ENCODE results near the gene IL11RA. TPM values are rescaled to one million over a fixed set of nuclear protein-coding genes. Genes with fewer than 3 reads are reported as not detected.

IL11RA gene
- total and polyA plus RNA-seq, 10 of the 15 experiments (the other 5 are each of a cell fraction or from before 2014, with no cell fraction given), result 0.32 to 5.8 (median 2.2) TPM

- no peak for TF ChIP-seq E2F8 (IDR thresholded peaks at IDR 0.05; ENCODE audit: low read depth, partially characterized antibody)
- TF ChIP-seq MYC (IDR thresholded peaks at IDR 0.05; ENCODE audit: insufficient read depth, insufficient read length, insufficient replicate concordance, low read length, severe bottlenecking), result no peak
- no peak for TF ChIP-seq CEBPB (IDR thresholded peaks at IDR 0.05; ENCODE audit: borderline replicate concordance in 1 of 2, low read depth in 2 of 2, low read length in 2 of 2)
- TF ChIP-seq RFX5 (IDR thresholded peaks at IDR 0.05; ENCODE audit: low read depth, low read length), result no peak
- no peak for TF ChIP-seq HDGF (IDR thresholded peaks at IDR 0.05)
- no peak for TF ChIP-seq MTA2 (IDR thresholded peaks at IDR 0.05; ENCODE audit: low read depth)
- TF ChIP-seq, protein P1, sequence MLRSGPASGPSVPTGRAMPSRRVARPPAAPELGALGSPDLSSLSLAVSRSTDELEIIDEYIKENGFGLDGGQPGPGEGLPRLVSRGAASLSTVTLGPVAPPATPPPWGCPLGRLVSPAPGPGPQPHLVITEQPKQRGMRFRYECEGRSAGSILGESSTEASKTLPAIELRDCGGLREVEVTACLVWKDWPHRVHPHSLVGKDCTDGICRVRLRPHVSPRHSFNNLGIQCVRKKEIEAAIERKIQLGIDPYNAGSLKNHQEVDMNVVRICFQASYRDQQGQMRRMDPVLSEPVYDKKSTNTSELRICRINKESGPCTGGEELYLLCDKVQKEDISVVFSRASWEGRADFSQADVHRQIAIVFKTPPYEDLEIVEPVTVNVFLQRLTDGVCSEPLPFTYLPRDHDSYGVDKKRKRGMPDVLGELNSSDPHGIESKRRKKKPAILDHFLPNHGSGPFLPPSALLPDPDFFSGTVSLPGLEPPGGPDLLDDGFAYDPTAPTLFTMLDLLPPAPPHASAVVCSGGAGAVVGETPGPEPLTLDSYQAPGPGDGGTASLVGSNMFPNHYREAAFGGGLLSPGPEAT (IDR thresholded peaks at IDR 0.05; ENCODE audit: low read depth), result no peak
- TF ChIP-seq CHD4 (IDR thresholded peaks at IDR 0.05), result no peak
- DNase-seq (ENCODE audit: low read depth, low spot score) (no peak), FAIRE-seq (no peak), ATAC-seq (no peak)
- POLR2A ChIA-PET, result no interaction called here
- H3K4me3 ChIP-seq, result no peak overlapping the region
- CTCF ChIA-PET, result no interaction called here
- H3K36me3 ChIP-seq (ENCODE audit: control insufficient read depth in 2 of 2, insufficient read depth in 2 of 2, low read length in 1 of 2), result peaks cover under 1 to 9% of the 10 kb centered on the region in 2 experiments; a peak in 3 of 4 replicates
- H3K27ac ChIP-seq (ENCODE audit: control insufficient read depth, insufficient read depth), result no peak overlapping the region
- H3K4me2 ChIP-seq (ENCODE audit: control insufficient read depth, insufficient read depth), result no peak overlapping the region
- H3K27me3 ChIP-seq (replicated peaks in 1 of 2; ENCODE audit: control insufficient read depth in 2 of 2, insufficient read depth in 2 of 2, low read length in 1 of 2), result no peaks in the 10 kb centered on the region
- 32% methylated on average over 6 of the region's 11 CpGs for WGBS (ENCODE audit: insufficient coverage, insufficient replicate concordance, low lambda C conversion rate, missing lambda C conversion rate)
- H3K9ac ChIP-seq (ENCODE audit: control insufficient read depth, insufficient read depth, low read length), result no peak overlapping the region
- in situ Hi-C loops (cut with MboI) (no loop called here), intact Hi-C loops (cut with micrococcal nuclease; ENCODE audit: unreplicated experiment) (no loop called here)
- no peaks in the 10 kb centered on the region for H3K9me3 ChIP-seq (replicated peaks; ENCODE audit: control insufficient read depth, insufficient read depth, low read length)
- no peak overlapping the region for H2AFZ ChIP-seq (ENCODE audit: control insufficient read depth, low read depth, low read length)
- BruUV-seq (replicated peaks), result no TSS peak
- SMC1A ChIA-PET (ENCODE audit: uncharacterized antibody, unreplicated experiment), result no interaction called here
- peaks cover 5% of the 10 kb centered on the region for H3K4me1 ChIP-seq (ENCODE audit: control insufficient read depth, insufficient read depth, low read length)
- RAD21 ChIA-PET (ENCODE audit: unreplicated experiment), result no interaction called here
- H4K20me1 ChIP-seq (ENCODE audit: control insufficient read depth, insufficient read depth), result no peaks in the 10 kb centered on the region
- no peaks in the 10 kb centered on the region for H3K79me2 ChIP-seq (ENCODE audit: control insufficient read depth, insufficient read depth, low read length)
Observed at GRCh38 chr9:34654323-34655051, 2.5 kb downstream of the IL11RA start.
